ENCODE data around the gene FKBP2.

- no peak for TF ChIP-seq POLR2A (IDR thresholded peaks at IDR 0.05)
- no peak for TF ChIP-seq POLR2AphosphoS5 (IDR thresholded peaks at IDR 0.05; ENCODE audit: insufficient read depth in 1 of 2, low read depth in 1 of 2)
Observed at GRCh38 chr11:64275841-64276240, 34.9 kb downstream of the FKBP2 start.
